ENCODE measurements around the gene CCDC82.
A peak's percentile ranks its signal among the peaks of the same experiment; 100 is the strongest.

CCDC82 gene

GRCh38 chr11:96337541-96338431, 51.9 kb downstream of the CCDC82 start:
- H3K4me1 ChIP-seq (ENCODE audit: control insufficient read depth in 1 of 2, insufficient read depth in 1 of 2, low read depth in 1 of 2, low read length in 1 of 2): peaks cover 11 to 30% of the 10 kb centered on the region in 2 experiments
- H3K4me3 ChIP-seq (ENCODE audit: low read depth in 1 of 2, low read length in 1 of 2): no peak overlapping the region
- H3K9me3 ChIP-seq: no peaks in the 10 kb centered on the region
- H3K27ac ChIP-seq: no peak overlapping the region
- peaks cover 9% of the 10 kb centered on the region for H3K27me3 ChIP-seq
- H3K36me3 ChIP-seq: no peaks in the 10 kb centered on the region
- TF ChIP-seq, protein P1, sequence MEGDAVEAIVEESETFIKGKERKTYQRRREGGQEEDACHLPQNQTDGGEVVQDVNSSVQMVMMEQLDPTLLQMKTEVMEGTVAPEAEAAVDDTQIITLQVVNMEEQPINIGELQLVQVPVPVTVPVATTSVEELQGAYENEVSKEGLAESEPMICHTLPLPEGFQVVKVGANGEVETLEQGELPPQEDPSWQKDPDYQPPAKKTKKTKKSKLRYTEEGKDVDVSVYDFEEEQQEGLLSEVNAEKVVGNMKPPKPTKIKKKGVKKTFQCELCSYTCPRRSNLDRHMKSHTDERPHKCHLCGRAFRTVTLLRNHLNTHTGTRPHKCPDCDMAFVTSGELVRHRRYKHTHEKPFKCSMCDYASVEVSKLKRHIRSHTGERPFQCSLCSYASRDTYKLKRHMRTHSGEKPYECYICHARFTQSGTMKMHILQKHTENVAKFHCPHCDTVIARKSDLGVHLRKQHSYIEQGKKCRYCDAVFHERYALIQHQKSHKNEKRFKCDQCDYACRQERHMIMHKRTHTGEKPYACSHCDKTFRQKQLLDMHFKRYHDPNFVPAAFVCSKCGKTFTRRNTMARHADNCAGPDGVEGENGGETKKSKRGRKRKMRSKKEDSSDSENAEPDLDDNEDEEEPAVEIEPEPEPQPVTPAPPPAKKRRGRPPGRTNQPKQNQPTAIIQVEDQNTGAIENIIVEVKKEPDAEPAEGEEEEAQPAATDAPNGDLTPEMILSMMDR (IDR thresholded peaks at IDR 0.05): no peak

- TF ChIP-seq, protein P1 (IDR thresholded peaks at IDR 0.05): no peak
- Histone ChIP-seq H3K27me3 (no peaks in the 10 kb centered on the region), H3K27ac (peak overlapping the region; percentile 13), H3K9me3 (no peaks in the 10 kb centered on the region), H3K4me3 (ENCODE audit: low read depth in 1 of 2, low read length in 1 of 2) (no peak overlapping the region), H3K36me3 (no peaks in the 10 kb centered on the region), H3K4me1 (ENCODE audit: control insufficient read depth in 1 of 2, insufficient read depth in 1 of 2, low read depth in 1 of 2, low read length in 1 of 2) (peaks cover 17 to 39% of the 10 kb centered on the region in 2 experiments)
These were observed 54.3 kb downstream of the CCDC82 start for GRCh38 chr11:96335388-96335787.

DNA sequence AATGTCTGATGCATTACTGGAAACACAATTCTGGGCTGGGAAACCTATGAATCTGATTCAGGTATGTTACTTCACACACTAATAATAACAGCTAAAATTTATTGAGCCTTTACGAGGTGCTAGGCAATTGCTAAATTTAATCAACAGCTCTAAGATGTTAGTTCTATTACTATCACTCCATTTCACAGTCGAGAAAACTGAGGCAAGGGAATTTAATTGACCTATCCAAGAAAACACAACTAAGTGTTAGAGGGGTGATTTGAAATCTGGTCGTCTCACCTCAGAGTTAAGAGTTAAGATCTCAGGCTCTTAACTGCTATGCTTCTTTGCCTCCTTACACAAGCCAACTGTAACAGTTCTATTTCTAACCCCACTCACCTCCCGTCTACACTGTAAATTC, 55.5 kb downstream of the CCDC82 start:
- H3K27me3 ChIP-seq: no peaks in the 10 kb centered on the region
- no peak overlapping the region for H3K27ac ChIP-seq
- H3K4me1 ChIP-seq (ENCODE audit: control insufficient read depth in 1 of 2, insufficient read depth in 1 of 2, low read depth in 1 of 2, low read length in 1 of 2): peaks cover 17 to 30% of the 10 kb centered on the region in 2 experiments
- no peak overlapping the region for H3K4me3 ChIP-seq (ENCODE audit: low read depth in 1 of 2, low read length in 1 of 2)
- no peaks in the 10 kb centered on the region for H3K9me3 ChIP-seq
- no peaks in the 10 kb centered on the region for H3K36me3 ChIP-seq
- TF ChIP-seq, protein P1 (IDR thresholded peaks at IDR 0.05): no peak

- TF ChIP-seq, protein P1 (IDR thresholded peaks at IDR 0.05): no peak
- H3K27me3 ChIP-seq: no peaks in the 10 kb centered on the region
- H3K9me3 ChIP-seq: no peaks in the 10 kb centered on the region
- no peak overlapping the region for H3K4me3 ChIP-seq (ENCODE audit: low read depth in 1 of 2, low read length in 1 of 2)
- no peaks in the 10 kb centered on the region for H3K36me3 ChIP-seq
- peaks cover 17 to 25% of the 10 kb centered on the region in 2 experiments for H3K4me1 ChIP-seq (ENCODE audit: control insufficient read depth in 1 of 2, insufficient read depth in 1 of 2, low read depth in 1 of 2, low read length in 1 of 2)
- H3K27ac ChIP-seq: no peak overlapping the region
These were observed 56.5 kb downstream of the CCDC82 start for GRCh38 chr11:96333191-96333719.

- H3K4me1 ChIP-seq (ENCODE audit: control insufficient read depth in 1 of 2, insufficient read depth in 1 of 2, low read depth in 1 of 2, low read length in 1 of 2): peaks cover 17 to 25% of the 10 kb centered on the region in 2 experiments
- TF ChIP-seq, protein P1 (IDR thresholded peaks at IDR 0.05): no peak
- H3K27ac ChIP-seq: peak overlapping the region; percentile 42
- no peaks in the 10 kb centered on the region for H3K9me3 ChIP-seq
- no peak overlapping the region for H3K4me3 ChIP-seq (ENCODE audit: low read depth in 1 of 2, low read length in 1 of 2)
- H3K36me3 ChIP-seq: no peaks in the 10 kb centered on the region
- no peaks in the 10 kb centered on the region for H3K27me3 ChIP-seq
These were observed 57.5 kb downstream of the CCDC82 start for GRCh38 chr11:96332126-96332771.
